CD4-positive, alpha-beta T cell (primary cell): ENCODE data around the gene FSTL5. TPM values are rescaled to one million over a fixed set of nuclear protein-coding genes. Genes with fewer than 3 reads are reported as not detected.

Source experiments
- ATAC-seq: fragments of 200-7000 bp; cut with Tn5 transposase; one replicate; pipeline ENCODE4 v1.10.0; 2022; ENCODE audit warnings: mild to moderate bottlenecking; ENCODE audit not compliant: poor library complexity
- CTCF ChIA-PET: fragments of 350-600 bp; sonication (Branson Sonifier 250); formaldehyde crosslinking; loops from one replicate; lab custom pipeline; 2021; ENCODE audit warnings: antibody characterized with exemption, inconsistent platforms; lab: Charles Lee
- POLR2A ChIA-PET: fragments of 350-600 bp; sonication (Branson Sonifier 250); formaldehyde crosslinking; loops from one replicate; lab custom pipeline; 2021; ENCODE audit warnings: antibody characterized with exemption, inconsistent platforms; lab: Charles Lee
- DNase-seq, 14 experiments: peaks; one replicate each; pipeline ENCODE4 v3.0.0-alpha.2; 2013 to 2020; ENCODE audit warnings: mixed read lengths in 2 of 14
- H3K27ac ChIP-seq, 2 donors: one replicate each; pipeline versions ENCODE4 v1.5.1 to v1.7.0; 2013; ENCODE audit warnings: low read length in 2 of 2, low read depth in 1 of 2, mild to moderate bottlenecking in 1 of 2
- H3K27me3 ChIP-seq, 2 experiments: 1 replicate in 1 of 2; 2 replicates in 1 of 2; pipeline versions ENCODE4 v1.6.1 to v1.7.0; 2013; ENCODE audit warnings: low read length in 2 of 2, control low read depth in 1 of 2, mild to moderate bottlenecking in 1 of 2, moderate library complexity in 1 of 2; ENCODE audit not compliant: insufficient read depth in 2 of 2, control insufficient read depth in 1 of 2
- H3K36me3 ChIP-seq: one replicate; pipeline ENCODE4 v1.6.1; 2013; ENCODE audit warnings: low read length, control low read depth; ENCODE audit not compliant: insufficient read depth
- H3K4me1 ChIP-seq: one replicate; pipeline ENCODE4 v1.6.1; 2013; ENCODE audit warnings: low read length, control low read depth; ENCODE audit not compliant: insufficient read depth
- H3K4me3 ChIP-seq: one replicate; pipeline ENCODE4 v1.5.1; 2013; ENCODE audit warnings: mild to moderate bottlenecking, low read length, moderate library complexity
- H3K9me3 ChIP-seq, 2 experiments: 1 replicate in 1 of 2; 2 replicates in 1 of 2; pipeline versions ENCODE4 v1.6.1 to v1.7.0; 2013; ENCODE audit warnings: low read length in 2 of 2, mild to moderate bottlenecking in 2 of 2, control low read depth in 1 of 2, moderate library complexity in 1 of 2; ENCODE audit not compliant: control insufficient read depth in 1 of 2, insufficient read depth in 1 of 2
- H3K27ac Mint-ChIP-seq: one replicate; pipeline ENCODE4 v1.8.0; 2020; ENCODE audit warnings: mixed read lengths
- H3K27me3 Mint-ChIP-seq: one replicate; pipeline ENCODE4 v1.8.0; 2021; ENCODE audit warnings: mixed read lengths
- H3K36me3 Mint-ChIP-seq: one replicate; pipeline ENCODE4 v1.8.0; 2021; ENCODE audit warnings: low read depth, mixed read lengths
- H3K4me1 Mint-ChIP-seq: one replicate; pipeline ENCODE4 v1.8.0; 2021; ENCODE audit warnings: low read depth, mixed read lengths
- H3K4me3 Mint-ChIP-seq: one replicate; pipeline ENCODE4 v1.8.0; 2020; ENCODE audit warnings: mild to moderate bottlenecking, mixed read lengths
- H3K9me3 Mint-ChIP-seq: one replicate; pipeline ENCODE4 v1.8.0; 2020; ENCODE audit warnings: mixed read lengths
- intact Hi-C, 2 experiments: fragments of 100-400 bp; cut with DNase I in 1 of 2; cut with micrococcal nuclease in 1 of 2; formaldehyde crosslinking; loops; one replicate each; pipeline versions ENCODE4 v1.15.1 to v1.9.0; 2023 to 2025; cut with DNase I, micrococcal nuclease
- total RNA-seq, 174 experiments: library from RNA in 2 of 174; stranded (reverse) in 2 of 174; gene quantifications; one replicate each; pipeline ENCODE4 v1.2.3 and lab custom pipeline; 2021 to 2026
- TF ChIP-seq, protein P1 (sequence below): fragments of 200-600 bp; IDR thresholded peaks from one replicate; pipeline ENCODE4 v1.8.0; 2022; ENCODE audit warnings: antibody characterized with exemption, mild to moderate bottlenecking

Gene FSTL5
- total RNA-seq, 2 experiments from 2014 or later: not detected

DNA sequence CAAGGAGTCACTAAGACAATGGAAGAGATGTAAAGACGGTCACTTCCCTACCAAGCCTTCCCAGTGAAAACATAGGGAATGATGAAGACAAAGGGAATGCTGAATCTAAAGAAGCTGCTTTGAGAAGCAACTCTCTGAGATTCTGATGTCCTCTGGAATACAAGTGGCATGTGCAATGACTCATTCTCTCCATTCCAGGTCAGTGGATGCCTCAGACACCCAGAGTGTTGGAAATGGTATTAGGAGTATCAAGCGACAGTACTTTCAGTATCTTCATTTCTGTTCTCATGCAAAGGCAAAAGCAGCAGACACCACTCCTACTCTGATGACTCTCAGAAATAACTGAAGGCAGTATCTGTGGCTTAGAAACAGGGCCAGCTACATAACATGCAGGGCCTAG, 102.6 kb downstream of the FSTL5 start:
- Mint-ChIP-seq H3K4me1 (no peaks in the 10 kb centered on the region), H3K27ac (no peak overlapping the region), H3K9me3 (peaks cover 5% of the 10 kb centered on the region), H3K36me3 (no peaks in the 10 kb centered on the region), H3K27me3 (no peaks in the 10 kb centered on the region), H3K4me3 (no peak overlapping the region)
- TF ChIP-seq, protein P1, sequence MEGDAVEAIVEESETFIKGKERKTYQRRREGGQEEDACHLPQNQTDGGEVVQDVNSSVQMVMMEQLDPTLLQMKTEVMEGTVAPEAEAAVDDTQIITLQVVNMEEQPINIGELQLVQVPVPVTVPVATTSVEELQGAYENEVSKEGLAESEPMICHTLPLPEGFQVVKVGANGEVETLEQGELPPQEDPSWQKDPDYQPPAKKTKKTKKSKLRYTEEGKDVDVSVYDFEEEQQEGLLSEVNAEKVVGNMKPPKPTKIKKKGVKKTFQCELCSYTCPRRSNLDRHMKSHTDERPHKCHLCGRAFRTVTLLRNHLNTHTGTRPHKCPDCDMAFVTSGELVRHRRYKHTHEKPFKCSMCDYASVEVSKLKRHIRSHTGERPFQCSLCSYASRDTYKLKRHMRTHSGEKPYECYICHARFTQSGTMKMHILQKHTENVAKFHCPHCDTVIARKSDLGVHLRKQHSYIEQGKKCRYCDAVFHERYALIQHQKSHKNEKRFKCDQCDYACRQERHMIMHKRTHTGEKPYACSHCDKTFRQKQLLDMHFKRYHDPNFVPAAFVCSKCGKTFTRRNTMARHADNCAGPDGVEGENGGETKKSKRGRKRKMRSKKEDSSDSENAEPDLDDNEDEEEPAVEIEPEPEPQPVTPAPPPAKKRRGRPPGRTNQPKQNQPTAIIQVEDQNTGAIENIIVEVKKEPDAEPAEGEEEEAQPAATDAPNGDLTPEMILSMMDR: no peak
- CTCF ChIA-PET: no interaction called here
- no peaks in the 10 kb centered on the region for H3K27me3 ChIP-seq
- peaks cover 0 to 3% of the 10 kb centered on the region in 2 experiments for H3K9me3 ChIP-seq
- POLR2A ChIA-PET: no interaction called here
- ATAC-seq: no peak
- no peak overlapping the region for H3K4me3 ChIP-seq
- intact Hi-C loops: no loop called here
- no peaks in the 10 kb centered on the region for H3K36me3 ChIP-seq
- no peak for DNase-seq
- H3K4me1 ChIP-seq: no peaks in the 10 kb centered on the region
- no peak overlapping the region for H3K27ac ChIP-seq

DNA sequence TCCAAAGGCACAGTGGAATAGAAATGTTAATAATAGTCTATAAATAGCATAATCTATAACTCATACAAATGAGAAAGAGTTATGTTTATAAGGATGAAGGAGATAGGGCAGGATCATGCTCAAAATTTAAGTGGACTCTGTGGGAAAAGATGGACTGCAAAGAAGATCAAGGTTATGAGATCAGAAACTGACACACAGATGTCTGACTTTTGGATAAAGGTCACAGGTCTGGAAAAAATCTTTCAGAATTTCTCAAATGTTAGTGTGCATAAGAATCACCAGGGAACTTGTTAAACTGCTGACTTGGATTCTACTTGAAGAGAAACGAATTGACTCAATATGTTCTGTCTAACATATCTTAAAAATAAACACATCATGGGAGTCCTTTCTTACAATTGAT, 104.1 kb downstream of the FSTL5 start:
- no peak overlapping the region for H3K4me3 ChIP-seq
- DNase-seq (no peak), ATAC-seq (no peak)
- no peaks in the 10 kb centered on the region for H3K27me3 Mint-ChIP-seq
- peaks cover 7% of the 10 kb centered on the region for H3K9me3 Mint-ChIP-seq
- H3K4me1 ChIP-seq: no peaks in the 10 kb centered on the region
- no peaks in the 10 kb centered on the region for H3K27me3 ChIP-seq
- CTCF ChIA-PET: no interaction called here
- no peak overlapping the region for H3K4me3 Mint-ChIP-seq
- peaks cover 0 to 3% of the 10 kb centered on the region in 2 experiments for H3K9me3 ChIP-seq
- no peaks in the 10 kb centered on the region for H3K36me3 ChIP-seq
- POLR2A ChIA-PET: no interaction called here
- no peak overlapping the region for H3K27ac ChIP-seq
- H3K4me1 Mint-ChIP-seq: no peaks in the 10 kb centered on the region
- H3K27ac Mint-ChIP-seq: no peak overlapping the region
- H3K36me3 Mint-ChIP-seq: no peaks in the 10 kb centered on the region
- intact Hi-C loops: no loop called here
- TF ChIP-seq, protein P1: no peak

DNA sequence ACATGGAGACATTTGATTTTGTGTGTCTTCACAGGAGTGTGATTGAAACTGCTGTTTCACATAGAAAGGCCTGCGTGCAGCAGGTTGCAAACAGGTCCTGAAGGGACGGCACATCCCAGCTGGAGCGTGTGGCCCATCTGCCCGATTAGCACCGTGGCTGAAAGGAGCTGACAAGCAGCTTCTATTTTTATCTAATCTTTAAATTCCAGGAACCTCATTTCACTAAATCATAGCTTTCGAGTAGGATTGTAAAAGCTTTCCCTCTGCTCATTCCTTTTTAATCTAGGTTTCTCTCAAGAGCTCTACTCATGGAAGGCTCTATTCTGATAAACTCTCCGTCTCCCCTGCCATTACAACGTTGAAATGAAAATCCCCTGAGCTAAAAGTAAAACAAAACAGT, 106.8 kb downstream of the FSTL5 start:
- Mint-ChIP-seq H3K27me3 (no peaks in the 10 kb centered on the region), H3K9me3 (peaks cover 5% of the 10 kb centered on the region), H3K4me3 (no peak overlapping the region), H3K27ac (no peak overlapping the region), H3K4me1 (no peaks in the 10 kb centered on the region), H3K36me3 (no peaks in the 10 kb centered on the region)
- CTCF ChIA-PET: no interaction called here
- peaks cover 0 to 3% of the 10 kb centered on the region in 2 experiments for H3K9me3 ChIP-seq
- ATAC-seq: no peak
- DNase-seq: no peak
- TF ChIP-seq, protein P1: no peak
- no peak overlapping the region for H3K4me3 ChIP-seq
- no peak overlapping the region for H3K27ac ChIP-seq
- intact Hi-C loops: no loop called here
- H3K27me3 ChIP-seq: no peaks in the 10 kb centered on the region
- POLR2A ChIA-PET: no interaction called here
- H3K36me3 ChIP-seq: no peaks in the 10 kb centered on the region
- no peaks in the 10 kb centered on the region for H3K4me1 ChIP-seq
